ENCODE results near the gene NPFFR1. TPM values are rescaled to one million over a fixed set of nuclear protein-coding genes. Genes with fewer than 3 reads are reported as not detected.
"Not testable (repeated sequence)": the region's sequence is repeated elsewhere in the genome, so short reads cannot be mapped to it uniquely, and the experiment has no call there.

The NPFFR1 gene
- total RNA-seq, 2 donors from 2014 or later: not detected

DNA sequence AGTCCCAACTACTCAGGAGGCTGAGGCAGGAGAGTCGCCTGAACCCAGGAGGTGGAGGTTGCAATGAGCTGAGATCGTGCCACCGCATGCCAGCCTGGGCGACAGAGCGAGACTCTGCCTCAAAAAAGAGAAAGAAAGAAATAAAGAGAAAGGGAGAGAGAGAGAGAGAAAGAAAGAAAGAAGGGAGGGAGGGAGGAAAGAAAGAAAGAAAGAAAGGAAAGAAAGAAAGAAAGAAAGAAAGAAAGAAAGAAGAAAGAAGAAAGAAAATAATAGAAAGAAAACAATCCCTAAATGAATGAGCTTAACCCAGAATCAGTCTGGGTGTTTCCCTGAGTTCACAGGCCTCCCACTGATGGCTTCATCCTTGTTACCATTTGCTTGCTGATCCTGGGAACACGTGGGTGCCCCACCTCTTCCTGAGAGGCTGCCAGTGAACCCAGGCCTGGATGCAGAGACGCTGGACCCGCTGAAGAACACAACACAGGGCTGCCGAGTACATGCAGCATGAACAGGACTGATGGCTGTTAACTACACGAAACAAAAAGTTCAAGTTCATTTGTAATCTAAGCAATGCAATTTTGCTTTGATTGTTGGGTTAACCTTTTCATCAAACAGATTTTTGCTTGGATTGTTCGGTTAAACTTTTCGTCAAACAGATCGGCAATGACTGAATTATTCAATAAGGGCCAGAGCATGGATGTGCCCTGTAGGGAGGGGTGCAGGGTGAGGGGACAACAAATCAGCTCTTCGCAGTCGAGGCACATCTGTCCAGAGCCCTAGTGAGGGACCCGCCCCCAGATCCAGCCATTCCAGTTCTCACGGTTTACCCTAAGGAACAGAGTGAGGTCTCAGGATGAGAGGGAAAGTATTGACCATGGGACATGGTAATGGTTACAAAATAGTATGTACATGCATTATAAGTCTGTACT, 11.5 kb downstream of the NPFFR1 start:
- ATAC-seq (peak; percentile 26), DNase-seq (no peak)
- peak overlapping the region; percentile 65 for H3K27ac Mint-ChIP-seq
- H3K4me1 Mint-ChIP-seq: peaks cover 3% of the 10 kb centered on the region
- no peaks in the 10 kb centered on the region for H3K9me3 ChIP-seq (ENCODE audit: control insufficient read depth, low read length, poor library complexity, severe bottlenecking)
- peak overlapping the region; percentile 12 for H3K4me3 Mint-ChIP-seq
- H3K36me3 Mint-ChIP-seq (ENCODE audit: low read depth): no peaks in the 10 kb centered on the region
- H3K27me3 Mint-ChIP-seq: no peaks in the 10 kb centered on the region

DNA sequence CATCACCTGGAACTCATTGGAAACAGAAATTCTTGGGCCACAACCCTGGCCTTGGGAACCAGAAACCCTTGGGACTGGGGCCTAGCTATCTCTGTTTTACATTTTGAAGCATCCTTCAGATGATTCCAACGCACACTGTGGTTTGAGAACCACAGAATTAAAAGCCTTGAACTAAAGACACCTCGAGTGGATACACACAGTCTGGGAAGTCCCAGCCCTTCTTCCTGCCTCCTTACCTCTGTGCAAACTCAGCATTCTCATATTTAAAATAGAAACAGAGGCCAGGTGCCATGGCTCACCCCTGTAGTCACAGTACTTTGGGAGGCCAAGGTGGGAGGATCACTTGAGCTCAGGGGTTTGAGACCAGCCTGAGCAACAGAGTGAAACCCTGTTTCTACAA, 12.9 kb downstream of the NPFFR1 start:
- Mint-ChIP-seq H3K4me1 (peaks cover 5% of the 10 kb centered on the region), H3K4me3 (no peak overlapping the region), H3K27ac (no peak overlapping the region), H3K27me3 (peaks cover 1% of the 10 kb centered on the region), H3K36me3 (ENCODE audit: low read depth) (no peaks in the 10 kb centered on the region)
- DNase-seq (no peak), ATAC-seq (peak; percentile 48)
- no peaks in the 10 kb centered on the region for H3K9me3 ChIP-seq (ENCODE audit: control insufficient read depth, low read length, poor library complexity, severe bottlenecking)

- H3K9me3 ChIP-seq (ENCODE audit: control insufficient read depth, low read length, poor library complexity, severe bottlenecking): no peaks in the 10 kb centered on the region
- H3K4me3 Mint-ChIP-seq: no peak overlapping the region
- peaks cover 9% of the 10 kb centered on the region for H3K27me3 Mint-ChIP-seq
- H3K36me3 Mint-ChIP-seq (ENCODE audit: low read depth): no peaks in the 10 kb centered on the region
- ATAC-seq (no peak), DNase-seq (no peak)
- H3K4me1 Mint-ChIP-seq: peaks cover 5% of the 10 kb centered on the region
- H3K27ac Mint-ChIP-seq: peak overlapping the region; percentile 0
Observed at GRCh38 chr10:70269741-70270140, 14.1 kb downstream of the NPFFR1 start.

DNA sequence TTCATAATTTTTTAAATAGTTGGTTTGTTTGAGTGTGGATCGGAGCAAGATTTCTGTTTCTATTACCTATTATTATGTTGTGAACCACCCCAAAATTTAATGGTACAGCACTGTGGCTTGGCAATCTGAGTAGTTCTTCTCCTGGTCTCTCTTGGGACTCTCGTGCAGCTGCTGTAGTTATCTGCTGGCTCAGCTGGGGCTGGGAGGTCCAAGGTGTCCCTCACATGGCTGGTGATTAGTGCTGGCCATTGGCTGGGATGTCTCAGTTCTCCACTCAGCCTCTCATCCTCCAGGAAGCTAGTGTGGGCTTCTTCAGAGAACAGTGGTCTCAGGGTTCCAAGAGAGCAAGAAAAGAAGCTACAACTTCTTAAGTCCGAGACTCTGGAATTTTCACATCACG, 15.4 kb downstream of the NPFFR1 start:
- H3K9me3 ChIP-seq (ENCODE audit: control insufficient read depth, low read length, poor library complexity, severe bottlenecking): no peaks in the 10 kb centered on the region
- peaks cover 5% of the 10 kb centered on the region for H3K4me1 Mint-ChIP-seq
- H3K36me3 Mint-ChIP-seq (ENCODE audit: low read depth): peaks cover 2% of the 10 kb centered on the region
- DNase-seq (no peak), ATAC-seq (no peak)
- no peak overlapping the region for H3K27ac Mint-ChIP-seq
- peaks cover 11% of the 10 kb centered on the region for H3K27me3 Mint-ChIP-seq
- no peak overlapping the region for H3K4me3 Mint-ChIP-seq

DNA sequence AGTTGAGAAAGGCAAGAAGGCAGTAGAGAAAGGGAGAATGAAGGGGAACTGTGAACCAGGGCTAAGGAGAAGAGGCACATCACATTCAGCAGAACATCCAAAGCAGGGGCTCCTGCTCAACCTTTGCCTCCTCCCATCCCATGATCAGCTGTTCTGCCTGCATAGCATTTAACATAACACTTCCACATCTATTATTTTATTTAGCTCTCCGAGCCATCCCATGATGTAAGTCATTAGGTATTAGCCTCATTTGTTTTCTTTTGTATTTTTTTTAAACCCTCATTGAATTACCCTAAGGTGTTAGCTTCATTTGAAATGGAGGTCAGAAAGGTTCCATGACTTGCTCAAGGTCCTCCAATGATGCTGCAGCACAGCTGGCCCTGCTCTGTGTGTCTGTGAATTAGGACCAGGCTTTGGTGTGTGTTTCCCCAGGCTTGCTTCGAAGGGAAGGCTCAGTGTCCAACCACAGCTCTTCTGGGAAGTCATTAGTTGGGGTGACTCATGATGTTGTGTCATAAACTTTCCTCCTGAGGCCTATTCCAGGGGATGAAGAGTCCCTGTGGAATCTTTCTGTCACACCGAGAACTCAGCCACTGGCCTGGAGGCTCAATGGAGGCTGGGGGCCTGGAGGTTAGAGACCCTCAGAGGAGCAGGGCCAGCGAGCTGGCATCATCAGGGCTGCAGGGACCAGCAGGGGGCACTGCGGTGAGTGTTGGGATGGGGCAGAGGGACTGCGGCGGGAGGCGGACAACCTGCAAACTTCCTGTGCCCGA, 16.5 kb downstream of the NPFFR1 start:
- Mint-ChIP-seq H3K36me3 (ENCODE audit: low read depth) (peaks cover 3% of the 10 kb centered on the region), H3K27ac (no peak overlapping the region), H3K4me3 (no peak overlapping the region), H3K27me3 (peaks cover 11% of the 10 kb centered on the region), H3K4me1 (peaks cover 5% of the 10 kb centered on the region)
- ATAC-seq: no peak
- no peaks in the 10 kb centered on the region for H3K9me3 ChIP-seq (ENCODE audit: control insufficient read depth, low read length, poor library complexity, severe bottlenecking)
- no peak for DNase-seq

GRCh38 chr10:70266701-70267100, 17.1 kb downstream of the NPFFR1 start:
- H3K27me3 Mint-ChIP-seq: peaks cover 11% of the 10 kb centered on the region
- no peak for DNase-seq
- H3K9me3 ChIP-seq (ENCODE audit: control insufficient read depth, low read length, poor library complexity, severe bottlenecking): no peaks in the 10 kb centered on the region
- no peak overlapping the region for H3K4me3 Mint-ChIP-seq
- H3K36me3 Mint-ChIP-seq (ENCODE audit: low read depth): peaks cover 3% of the 10 kb centered on the region
- no peak overlapping the region for H3K27ac Mint-ChIP-seq
- ATAC-seq: no peak
- H3K4me1 Mint-ChIP-seq: peaks cover 3% of the 10 kb centered on the region

DNA sequence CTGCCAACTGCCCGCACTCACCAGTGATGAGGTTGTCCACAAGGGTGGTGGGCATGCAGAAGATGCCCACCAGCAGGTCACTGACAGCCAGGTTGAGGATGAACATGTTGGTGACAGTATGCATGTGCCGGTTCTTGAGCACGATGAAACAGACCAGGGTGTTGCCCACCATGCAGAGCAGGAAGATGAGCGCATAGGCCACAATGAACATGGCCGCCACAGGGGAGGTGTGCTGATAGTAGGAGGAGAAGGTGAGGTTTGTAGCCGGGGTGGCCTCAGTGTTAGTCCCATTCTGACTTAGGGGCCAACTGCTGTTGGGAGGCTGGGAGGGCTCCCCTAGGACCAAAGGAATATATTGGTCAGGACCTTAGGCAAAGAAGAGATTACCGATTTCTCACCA, 17.7 kb downstream of the NPFFR1 start:
- peaks cover 3% of the 10 kb centered on the region for H3K36me3 Mint-ChIP-seq (ENCODE audit: low read depth)
- no peak overlapping the region for H3K4me3 Mint-ChIP-seq
- ATAC-seq (no peak), DNase-seq (no peak)
- peaks cover 2% of the 10 kb centered on the region for H3K9me3 ChIP-seq (ENCODE audit: control insufficient read depth, low read length, poor library complexity, severe bottlenecking)
- H3K4me1 Mint-ChIP-seq: peaks cover 3% of the 10 kb centered on the region
- no peak overlapping the region for H3K27ac Mint-ChIP-seq
- peaks cover 11% of the 10 kb centered on the region for H3K27me3 Mint-ChIP-seq

DNA sequence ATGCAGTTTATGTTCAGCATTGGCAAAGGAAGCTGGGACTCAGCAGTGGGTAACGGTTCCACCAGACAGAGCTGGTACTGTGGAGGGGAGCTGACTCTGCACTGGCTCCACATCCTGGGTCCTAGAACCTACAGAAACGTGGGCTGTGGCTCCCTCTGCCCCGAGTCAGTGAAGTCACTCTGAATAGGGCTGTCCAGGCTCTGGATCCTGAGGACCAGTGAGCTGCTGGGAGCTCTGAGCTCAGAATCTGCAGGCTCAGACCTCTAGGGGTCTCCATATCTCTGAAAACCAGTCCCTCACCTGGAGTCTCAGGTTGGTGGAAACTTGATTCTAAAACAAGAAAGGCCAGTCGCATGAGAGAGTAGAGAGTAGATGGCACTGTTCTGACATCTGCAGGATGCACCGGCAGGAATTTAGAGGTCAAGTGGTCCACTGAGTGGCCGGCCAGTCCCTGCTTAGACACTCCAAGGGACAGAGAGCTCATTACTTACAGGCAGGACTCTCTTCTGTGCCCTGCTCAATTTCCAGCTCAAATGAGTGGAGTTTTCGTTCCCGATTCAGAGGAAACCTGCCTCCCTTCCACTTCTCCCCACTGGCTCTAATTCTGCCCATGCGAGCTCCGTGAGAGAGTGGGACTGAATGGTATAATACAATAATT, 18.6 kb downstream of the NPFFR1 start:
- no peak for DNase-seq
- H3K4me3 Mint-ChIP-seq: no peak overlapping the region
- peaks cover 2% of the 10 kb centered on the region for H3K9me3 ChIP-seq (ENCODE audit: control insufficient read depth, low read length, poor library complexity, severe bottlenecking)
- peaks cover 3% of the 10 kb centered on the region for H3K36me3 Mint-ChIP-seq (ENCODE audit: low read depth)
- peaks cover 3% of the 10 kb centered on the region for H3K4me1 Mint-ChIP-seq
- H3K27ac Mint-ChIP-seq: no peak overlapping the region
- peaks cover 11% of the 10 kb centered on the region for H3K27me3 Mint-ChIP-seq
- no peak for ATAC-seq

DNA sequence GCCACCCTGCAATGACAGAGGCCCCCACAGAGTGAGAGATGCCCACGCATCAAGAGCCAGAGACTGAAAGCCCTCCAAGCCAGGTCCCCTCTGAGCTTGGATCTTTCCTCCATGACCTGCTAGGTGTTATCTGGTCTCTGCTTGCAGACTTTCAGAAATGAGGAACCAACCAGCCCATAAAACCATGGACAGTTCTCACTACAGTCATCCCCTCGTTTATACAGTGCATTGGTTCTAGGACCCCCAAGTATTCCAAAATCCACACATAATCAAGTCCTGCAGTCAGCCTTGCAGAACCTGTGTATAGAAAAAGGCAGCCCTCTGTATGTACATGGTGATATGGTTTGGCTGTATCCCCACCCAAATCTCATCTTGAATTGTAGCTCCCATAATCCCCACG, 23.1 kb downstream of the NPFFR1 start:
- Mint-ChIP-seq H3K4me3 (no peak overlapping the region), H3K27ac (no peak overlapping the region), H3K36me3 (ENCODE audit: low read depth) (peaks cover 3% of the 10 kb centered on the region), H3K4me1 (peaks cover under 1% of the 10 kb centered on the region), H3K27me3 (peaks cover 42% of the 10 kb centered on the region)
- H3K9me3 ChIP-seq (ENCODE audit: control insufficient read depth, low read length, poor library complexity, severe bottlenecking): peaks cover 2% of the 10 kb centered on the region
- ATAC-seq (no peak), DNase-seq (no peak)

GRCh38 chr10:70260259-70260658, 23.5 kb downstream of the NPFFR1 start:
- DNase-seq: no peak

GRCh38 chr10:70258216-70258615, 25.6 kb downstream of the NPFFR1 start:
- no peak for DNase-seq
- Mint-ChIP-seq H3K27me3 (peaks cover 48% of the 10 kb centered on the region), H3K4me1 (peaks cover 4% of the 10 kb centered on the region), H3K36me3 (ENCODE audit: low read depth) (no peaks in the 10 kb centered on the region), H3K4me3 (no peak overlapping the region), H3K27ac (no peak overlapping the region)
- no peak for ATAC-seq
- H3K9me3 ChIP-seq (ENCODE audit: control insufficient read depth, low read length, poor library complexity, severe bottlenecking): peaks cover 2% of the 10 kb centered on the region

More at GRCh38 chr10:70260259-70260658, 23.5 kb downstream of the NPFFR1 start:
- peaks cover 2% of the 10 kb centered on the region for H3K9me3 ChIP-seq (ENCODE audit: control insufficient read depth, low read length, poor library complexity, severe bottlenecking)
- no peak for ATAC-seq
- H3K4me3 Mint-ChIP-seq: no peak overlapping the region
- H3K36me3 Mint-ChIP-seq (ENCODE audit: low read depth): peaks cover 3% of the 10 kb centered on the region
- H3K27ac Mint-ChIP-seq: no peak overlapping the region
- H3K27me3 Mint-ChIP-seq: peaks cover 41% of the 10 kb centered on the region
- peaks cover 4% of the 10 kb centered on the region for H3K4me1 Mint-ChIP-seq

DNA sequence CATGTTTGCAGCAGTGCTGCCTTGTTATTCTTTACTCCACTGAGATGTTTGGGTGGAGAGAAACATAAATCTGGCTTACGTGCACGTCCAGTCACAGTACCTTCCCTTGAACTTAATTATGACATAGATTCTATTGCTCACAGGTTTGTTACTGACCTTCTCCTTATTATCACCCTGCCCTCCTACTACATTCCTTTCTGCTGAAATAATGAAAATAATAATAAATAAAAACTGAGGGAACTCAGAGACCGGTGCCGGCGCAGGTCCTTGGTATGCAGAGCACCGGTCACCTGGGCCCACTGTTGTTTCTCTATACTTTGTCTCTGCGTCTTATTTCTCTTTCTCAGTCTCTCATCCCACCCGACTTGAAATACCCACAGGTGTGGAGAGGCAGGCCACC, 26.0 kb downstream of the NPFFR1 start:
- not testable (repeated sequence) for H3K4me1 Mint-ChIP-seq; H3K27ac Mint-ChIP-seq; H3K9me3 ChIP-seq (ENCODE audit: control insufficient read depth, low read length, poor library complexity, severe bottlenecking); ATAC-seq; H3K36me3 Mint-ChIP-seq (ENCODE audit: low read depth); H3K4me3 Mint-ChIP-seq; DNase-seq
- peaks cover 52% of the 10 kb centered on the region for H3K27me3 Mint-ChIP-seq

GRCh38 chr10:70256463-70256862, 27.3 kb downstream of the NPFFR1 start:
- ATAC-seq (no peak), DNase-seq (no peak)
- Mint-ChIP-seq H3K36me3 (ENCODE audit: low read depth) (no peaks in the 10 kb centered on the region), H3K27ac (no peak overlapping the region), H3K27me3 (peaks cover 54% of the 10 kb centered on the region), H3K4me1 (peaks cover 4% of the 10 kb centered on the region), H3K4me3 (peak overlapping the region; percentile 68)
- H3K9me3 ChIP-seq (ENCODE audit: control insufficient read depth, low read length, poor library complexity, severe bottlenecking): peaks cover 2% of the 10 kb centered on the region
